CD4-positive, alpha-beta T cell treated with Interleukin-15 for 1 hour (primary cell): ENCODE data around the gene DDI1.

Experiments
- DNase-seq: peaks from one replicate; pipeline ENCODE4 v3.0.0-alpha.2; 2020

The DDI1 gene

DNA sequence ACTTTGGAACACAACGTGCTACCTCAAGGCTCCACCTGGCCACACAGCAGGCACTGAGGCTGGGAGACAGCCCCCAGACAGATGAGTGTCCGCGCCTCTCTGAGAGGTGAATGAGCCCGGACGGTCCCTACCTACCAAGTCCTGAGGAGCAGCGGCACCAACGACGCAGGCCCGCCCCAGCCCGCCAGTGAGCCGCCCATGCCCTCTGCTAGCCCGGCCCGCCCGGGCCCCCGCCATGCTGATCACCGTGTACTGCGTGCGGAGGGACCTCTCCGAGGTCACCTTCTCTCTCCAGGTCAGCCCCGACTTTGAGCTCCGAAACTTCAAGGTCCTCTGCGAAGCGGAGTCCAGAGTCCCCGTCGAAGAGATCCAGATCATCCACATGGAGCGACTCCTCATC, at the start of gene DDI1:
TSS of gene DDI1 (plus strand) at position 53 of the 400 bp plus-strand sequence. CDS start at position 236, 183 bp downstream.
- no peak for DNase-seq

DNA sequence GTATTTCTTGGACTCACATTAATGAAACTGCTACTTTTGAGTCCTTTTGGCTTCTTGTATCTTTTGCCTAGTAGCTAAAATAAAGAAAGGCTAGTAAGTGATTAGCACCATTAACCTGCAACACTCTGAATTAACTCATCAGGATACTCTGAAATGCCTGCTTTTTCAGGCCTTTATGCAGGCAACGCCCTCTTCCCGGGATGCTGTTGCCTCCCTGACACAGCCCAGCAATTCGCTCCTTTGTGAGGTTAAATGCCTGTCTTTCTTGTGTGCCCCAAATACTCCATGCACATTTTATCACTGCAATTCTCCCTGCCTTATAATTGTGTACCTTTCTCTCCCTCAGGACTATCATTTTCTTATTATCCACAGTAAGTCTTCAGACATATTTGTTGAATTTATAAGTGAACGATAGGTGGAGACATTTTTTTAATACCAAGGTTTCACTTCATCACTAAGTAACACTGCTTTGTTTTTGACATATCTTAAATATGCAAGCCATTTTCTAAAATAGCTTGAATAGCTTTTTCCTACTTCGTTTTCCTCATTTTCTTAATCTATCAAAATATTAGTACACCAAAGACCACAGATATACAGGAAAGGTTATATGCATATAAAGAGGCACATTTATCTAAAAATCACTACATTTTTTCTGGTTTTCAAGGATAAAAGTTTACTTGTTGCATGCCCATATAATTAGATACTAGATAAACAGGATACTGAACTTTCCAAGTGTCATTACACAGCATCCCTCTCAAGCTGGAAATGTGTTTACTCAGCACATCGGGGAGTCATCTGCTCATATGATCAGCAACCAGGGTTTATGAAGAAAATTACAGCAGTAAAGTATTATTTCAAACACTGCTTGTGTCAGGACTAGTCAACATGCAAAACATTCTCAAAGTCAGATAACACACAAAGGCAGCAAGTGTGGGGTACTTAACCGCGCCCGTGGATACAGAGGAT, 48.5 kb upstream of the DDI1 start:
- no peak for DNase-seq

DNA sequence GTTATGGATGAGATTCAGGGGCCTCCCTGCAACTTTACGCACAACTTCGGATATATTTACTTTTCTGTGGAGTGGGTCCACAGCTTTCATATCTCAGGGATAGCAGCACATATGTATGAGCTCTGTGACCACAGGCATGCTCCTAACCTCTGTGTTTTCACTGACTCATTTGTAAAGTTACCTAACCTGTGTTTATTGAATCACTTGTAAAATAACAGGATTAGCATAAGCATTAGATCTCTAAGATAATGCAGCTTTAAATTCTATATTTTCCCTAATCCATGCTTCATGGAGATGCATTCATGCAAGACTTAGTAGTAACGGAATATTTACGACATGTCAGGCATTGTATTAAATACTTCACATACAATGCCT, 47.9 kb upstream of the DDI1 start:
- DNase-seq, result no peak

DNA sequence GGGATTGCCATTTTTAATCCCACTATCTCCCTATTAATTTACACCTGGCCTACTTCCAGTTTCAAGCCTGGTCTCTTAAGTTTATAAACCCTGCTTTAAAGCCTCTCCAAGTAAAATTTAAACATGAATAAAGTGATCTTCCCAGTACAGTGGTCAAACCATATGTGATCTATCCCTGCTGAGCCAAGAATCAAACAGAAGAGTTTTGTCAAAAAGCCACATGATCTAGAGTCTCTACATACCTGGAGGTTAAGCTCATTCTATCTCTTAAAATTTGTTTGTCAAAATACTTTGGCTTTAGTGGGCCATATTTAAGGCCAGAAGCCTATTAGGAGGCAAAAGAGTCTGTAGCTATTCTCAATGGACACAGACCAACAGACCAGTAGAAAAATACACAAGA, 42.9 kb upstream of the DDI1 start:
- no peak for DNase-seq

DNA sequence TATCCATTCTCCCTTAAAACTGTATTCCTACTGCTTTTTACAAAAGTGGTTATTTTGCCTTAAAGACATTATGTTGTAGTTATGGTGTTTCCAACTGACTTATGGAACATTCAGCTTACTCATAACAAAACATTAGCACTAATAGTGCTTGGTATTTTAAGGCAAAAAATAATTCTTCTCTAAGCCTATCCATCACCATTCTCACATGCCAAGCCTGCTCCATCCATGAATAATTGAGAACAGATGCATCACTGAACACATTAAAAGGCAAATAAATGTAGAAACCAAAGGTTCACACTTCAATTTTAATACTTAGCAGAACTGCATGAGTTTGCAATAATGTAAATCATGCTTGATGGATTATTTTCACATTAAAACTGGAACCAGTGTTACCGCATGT, 42.3 kb upstream of the DDI1 start:
- DNase-seq, result no peak

DNA sequence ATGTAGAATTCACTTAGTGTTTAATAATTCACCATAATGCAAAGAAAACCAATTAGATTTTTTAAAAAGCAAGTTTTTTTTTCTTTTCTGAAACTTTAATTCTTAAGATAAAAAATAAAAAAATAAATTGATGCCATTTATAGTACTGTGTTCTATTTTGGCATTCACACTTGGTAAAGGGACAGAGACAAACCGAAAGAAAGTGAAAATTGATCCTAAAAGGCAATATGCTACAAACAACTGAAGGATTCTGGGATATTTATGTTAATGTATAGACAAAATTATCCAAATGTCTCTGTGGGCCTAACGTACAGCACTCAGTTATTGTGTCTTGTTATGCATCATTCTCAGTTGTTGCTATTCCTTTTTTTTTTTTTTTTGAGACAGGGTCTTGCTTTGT, 41.9 kb upstream of the DDI1 start:
- DNase-seq, result no peak

DNA sequence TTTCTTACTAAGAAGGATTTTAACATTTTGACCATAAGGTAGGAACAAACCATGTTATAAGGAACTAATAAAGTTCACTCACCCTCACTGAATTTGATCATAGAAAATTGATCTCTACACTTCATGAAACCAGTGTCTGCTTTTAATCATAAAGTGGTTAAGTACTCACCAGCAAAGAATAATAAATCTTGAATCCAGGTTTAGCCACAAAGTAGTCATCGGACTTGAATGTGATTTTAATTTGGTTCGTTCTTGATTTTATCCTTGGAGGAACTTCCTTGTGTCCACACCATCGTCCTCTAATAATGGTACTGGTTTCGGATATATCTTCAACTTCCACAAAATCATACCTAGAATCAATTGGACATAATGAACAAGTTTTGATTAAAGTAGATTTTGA, 40.5 kb upstream of the DDI1 start:
- DNase-seq, result no peak

DNA sequence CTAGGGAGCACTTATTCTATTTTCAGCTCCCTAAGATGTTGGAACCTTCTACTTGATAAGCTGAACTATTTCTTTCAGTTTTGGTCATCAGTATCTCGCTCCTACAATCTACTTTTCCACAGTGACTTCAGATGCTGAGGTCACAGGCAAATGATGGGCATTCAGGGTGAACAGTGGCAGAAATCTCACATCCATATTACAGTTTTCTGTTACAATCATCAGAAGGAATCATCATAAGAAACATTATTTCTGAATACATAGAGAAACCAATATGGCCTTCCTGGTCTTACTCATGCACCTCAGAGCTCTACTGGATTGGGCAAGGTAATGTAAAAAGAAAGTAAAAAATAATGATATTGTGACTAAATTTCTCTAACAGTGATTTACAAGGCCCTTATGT, 39.4 kb upstream of the DDI1 start:
- no peak for DNase-seq

DNA sequence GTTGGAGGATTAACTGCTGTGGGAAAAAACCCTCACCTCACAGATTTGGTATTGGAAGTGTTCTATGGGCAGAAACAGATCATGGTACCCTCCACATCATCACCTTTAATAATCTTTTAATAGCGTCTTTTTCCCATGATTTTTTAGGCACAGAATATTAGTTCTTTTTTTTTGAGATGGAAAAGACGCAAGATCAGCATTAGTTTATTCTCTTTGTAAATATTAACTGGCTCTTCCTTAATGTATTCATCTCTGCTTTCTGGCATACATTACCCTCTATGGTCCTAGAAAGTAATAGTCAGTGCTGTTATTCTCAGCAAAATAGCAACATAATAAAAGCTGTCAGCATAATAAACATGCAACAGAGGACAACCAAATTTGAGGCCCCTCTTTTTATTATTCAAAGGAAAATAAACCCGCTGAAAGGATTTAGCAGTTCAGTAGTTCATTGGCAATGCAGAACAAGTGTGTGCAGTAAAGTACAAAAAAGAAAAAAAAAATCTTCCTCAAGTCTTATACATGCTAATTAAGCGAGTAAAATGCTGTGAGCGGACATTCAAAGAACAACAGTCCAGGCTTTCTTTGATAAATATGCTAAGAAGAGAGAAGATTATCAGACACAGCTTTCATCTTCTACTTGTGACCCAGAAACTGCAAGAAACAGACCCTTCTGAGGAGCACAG, 37.5 kb upstream of the DDI1 start:
- no peak for DNase-seq

DNA sequence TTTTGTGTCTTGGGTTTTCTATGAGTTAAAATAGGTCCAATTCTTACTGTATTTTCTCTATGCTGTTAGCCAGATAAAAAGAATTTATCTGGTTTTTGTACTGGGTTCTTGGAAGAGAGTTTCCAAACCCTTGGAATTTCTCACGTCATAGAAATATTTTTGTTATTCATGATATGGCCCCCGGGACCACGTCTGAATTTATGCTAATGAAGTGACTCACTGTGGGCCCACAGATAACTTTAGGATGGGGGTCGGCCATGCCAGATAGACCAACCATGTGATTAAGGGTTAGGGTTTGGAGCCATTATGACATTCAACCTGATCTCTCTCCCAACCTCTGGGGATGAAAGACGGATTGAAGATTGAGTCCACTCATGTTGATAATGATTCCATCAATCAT, 35.6 kb upstream of the DDI1 start:
- DNase-seq, result no peak

DNA sequence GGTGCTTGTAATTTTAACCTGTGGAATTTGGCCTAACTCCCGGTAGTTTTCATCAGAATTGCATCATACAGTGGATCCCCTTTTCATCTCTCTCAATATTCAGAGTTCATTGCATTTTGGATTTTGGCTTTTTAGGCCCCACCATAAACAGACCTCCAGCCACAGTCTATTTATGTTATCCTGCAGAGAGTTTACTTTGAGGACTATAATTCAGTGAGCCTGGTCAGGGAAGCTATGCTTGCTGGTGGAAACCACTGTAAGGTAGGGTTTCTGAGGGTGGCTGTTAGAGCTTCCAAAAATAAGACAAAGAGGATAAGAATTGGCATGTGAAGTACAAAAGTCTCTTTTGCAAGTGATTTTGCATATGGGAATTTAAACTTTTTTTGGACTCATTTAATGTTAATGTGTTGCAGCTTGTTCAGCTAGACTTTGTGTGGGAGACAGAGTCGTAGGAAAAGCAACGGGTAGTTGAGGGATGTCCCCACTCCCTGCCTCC, 34.8 kb upstream of the DDI1 start:
- DNase-seq, result no peak

DNA sequence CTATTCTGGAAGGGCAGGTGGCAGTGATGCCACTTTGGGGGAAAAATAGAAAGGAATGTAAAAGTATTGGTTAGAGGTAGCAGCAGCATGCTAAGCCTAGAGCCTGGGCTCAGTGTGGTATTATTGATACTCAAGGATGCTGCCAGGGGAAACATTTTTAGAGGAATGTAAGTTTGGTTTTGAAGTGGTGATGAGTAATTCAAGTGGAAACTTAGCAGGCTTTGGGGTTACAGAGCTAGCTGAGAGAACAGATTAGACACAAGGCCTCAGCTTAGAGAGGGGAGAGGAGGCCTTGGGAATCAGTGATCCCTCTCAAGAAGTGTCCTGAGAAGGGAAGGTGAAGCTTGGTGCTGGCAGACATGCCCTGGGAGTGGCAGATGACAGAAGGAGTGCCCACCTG, 32.9 kb upstream of the DDI1 start:
- no peak for DNase-seq

DNA sequence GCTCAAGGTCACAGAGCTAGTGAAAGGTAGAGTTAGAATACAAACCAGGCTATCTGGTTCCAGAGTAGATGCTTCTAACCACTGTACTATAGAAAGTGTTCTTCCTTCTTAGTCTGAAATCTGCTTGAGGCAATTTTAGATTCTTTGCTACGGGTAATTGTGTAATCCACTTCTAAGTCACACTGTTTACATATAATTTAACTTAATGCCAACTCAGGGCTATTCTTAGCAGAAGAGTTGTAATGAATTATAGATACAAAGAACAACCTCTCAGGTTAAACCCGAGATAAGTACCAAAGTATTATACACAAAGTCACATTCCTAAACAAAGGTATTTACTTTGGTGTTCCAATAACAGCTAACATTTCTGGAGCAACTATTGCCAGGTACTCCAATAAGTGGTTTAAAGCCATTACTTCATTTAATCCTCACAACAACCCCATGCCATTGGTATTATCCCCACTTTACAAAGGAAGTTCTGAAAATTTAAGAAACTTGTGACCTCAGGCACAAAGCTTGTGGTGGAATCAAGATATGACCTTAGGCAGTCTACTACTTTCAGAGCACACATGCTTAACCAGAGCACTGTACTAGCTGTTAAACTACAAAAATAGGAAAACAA, 31.1 kb upstream of the DDI1 start:
- no peak for DNase-seq

DNA sequence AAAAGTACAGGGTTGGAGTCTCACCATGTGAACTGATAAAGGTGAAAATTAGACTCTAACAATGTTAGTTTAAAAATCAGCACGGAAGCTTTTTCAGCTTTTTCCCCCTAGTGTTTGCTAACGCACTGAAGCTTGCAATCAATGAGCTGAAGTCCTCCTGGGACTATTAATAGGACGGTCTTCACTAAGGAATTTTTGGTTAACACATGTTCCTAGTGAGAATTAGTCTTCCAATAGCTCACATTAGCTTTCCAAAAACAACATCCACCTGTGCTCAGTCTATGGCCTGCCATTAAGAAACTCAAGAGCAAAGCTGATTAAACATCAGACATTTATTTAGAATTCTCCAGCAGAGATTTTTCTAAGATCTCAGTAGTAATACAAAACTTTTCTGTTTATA, 26.7 kb upstream of the DDI1 start:
- no peak for DNase-seq

DNA sequence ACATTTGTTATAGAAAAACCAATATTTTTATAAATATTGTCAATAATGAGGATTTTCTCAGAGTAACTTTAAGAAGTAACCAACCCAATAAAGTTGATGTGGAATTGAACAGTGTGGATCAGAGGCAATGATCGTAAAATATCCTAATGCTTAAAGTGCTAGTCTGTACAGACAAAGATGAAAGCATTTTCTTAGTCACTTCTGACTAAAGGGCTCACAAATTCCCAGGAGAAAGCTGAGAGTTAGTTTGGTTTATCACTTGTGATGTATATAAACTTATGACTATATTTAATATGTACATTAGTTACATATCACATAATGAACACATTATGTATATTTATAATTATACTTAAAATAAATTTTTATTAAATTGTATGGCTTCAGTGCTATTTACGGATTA, 25.4 kb upstream of the DDI1 start:
- no peak for DNase-seq

DNA sequence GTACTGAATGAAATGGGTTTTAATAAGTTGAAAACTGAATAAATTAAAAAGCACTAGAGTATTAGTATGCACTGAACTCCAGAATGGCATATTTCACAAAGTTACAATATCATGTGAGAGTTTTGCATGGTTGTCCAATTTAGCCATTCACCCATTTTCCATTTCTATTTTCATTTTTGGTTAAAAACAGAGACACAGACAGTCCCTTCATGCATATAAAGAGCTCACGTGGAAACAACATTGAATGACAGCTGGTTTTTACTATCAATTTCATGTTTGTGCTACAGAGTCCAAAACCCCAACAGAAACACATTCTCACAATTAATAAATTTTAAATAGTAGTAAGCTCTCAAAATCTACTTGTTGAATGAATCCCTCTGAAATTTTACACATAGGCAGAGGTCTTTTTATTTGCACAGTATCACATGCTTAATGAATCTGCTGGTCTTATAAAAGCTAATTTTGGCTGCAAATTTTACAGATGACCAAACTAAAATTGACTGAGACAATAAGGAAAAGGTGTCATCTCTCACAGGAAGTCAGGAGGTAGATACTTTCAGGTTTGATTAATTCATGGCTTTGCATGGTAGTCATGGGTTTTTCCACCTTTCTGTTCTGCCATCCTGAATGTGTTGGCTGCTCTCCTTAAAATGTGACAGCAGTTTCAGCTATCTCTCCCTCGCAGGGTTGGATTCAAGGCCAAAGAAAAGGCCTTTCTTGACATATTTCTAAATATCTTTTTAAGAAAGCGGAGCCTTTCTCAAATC, 20.6 kb upstream of the DDI1 start:
- DNase-seq, result no peak

DNA sequence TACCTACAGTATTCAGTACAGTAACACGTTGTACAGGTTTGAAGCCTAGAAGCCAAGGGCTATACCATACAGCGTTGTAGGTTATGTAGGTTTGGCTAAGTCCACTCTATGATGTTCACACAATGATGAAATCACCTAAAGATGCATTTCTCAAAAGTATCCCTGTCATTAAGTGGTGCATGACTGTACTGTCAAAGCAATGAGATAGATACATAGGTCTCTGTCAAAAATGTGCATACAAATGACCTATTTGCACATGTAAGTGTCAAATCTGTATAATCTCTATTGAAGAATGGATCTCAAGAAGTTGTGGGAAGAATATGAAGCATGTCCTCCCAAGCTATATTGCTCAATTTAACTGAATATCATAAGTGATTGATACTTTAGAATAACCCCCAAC, 11.9 kb upstream of the DDI1 start:
- no peak for DNase-seq

DNA sequence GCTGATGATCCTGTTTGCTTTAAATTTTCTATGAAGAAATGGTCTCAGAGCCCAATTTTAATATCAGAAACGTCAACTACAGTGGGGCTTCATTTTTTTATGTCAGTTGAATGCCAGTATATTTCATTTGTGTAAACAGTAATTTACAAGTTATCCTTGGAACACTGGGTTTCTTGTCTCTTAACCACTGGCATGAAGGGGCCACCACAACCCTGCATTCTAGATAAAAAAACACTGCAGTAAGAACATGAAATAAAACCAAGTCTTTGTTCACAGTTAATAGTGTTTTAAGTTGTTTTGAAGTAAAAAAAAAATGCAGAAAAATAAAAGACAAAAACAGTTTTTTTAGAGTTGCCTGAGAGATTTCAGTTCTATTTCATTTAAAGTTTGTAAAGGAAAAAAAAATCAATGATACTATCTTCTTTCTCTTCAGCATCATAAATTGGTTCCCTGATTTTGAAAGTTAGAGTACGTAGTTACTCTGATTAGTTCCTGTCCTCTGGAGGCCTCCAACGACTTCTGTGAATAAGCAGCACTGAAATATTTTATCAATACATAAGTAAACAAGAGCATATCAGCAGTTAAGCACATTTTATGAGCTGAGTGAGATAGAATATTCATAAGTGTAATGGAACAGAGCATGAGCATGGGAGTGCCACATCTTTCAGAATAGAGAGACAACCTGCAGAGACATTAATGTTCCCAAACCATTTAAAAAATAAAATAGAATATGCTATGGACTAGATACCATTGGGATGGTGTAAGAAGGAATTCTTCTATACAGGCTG, 7.8 kb upstream of the DDI1 start:
- no peak for DNase-seq

DNA sequence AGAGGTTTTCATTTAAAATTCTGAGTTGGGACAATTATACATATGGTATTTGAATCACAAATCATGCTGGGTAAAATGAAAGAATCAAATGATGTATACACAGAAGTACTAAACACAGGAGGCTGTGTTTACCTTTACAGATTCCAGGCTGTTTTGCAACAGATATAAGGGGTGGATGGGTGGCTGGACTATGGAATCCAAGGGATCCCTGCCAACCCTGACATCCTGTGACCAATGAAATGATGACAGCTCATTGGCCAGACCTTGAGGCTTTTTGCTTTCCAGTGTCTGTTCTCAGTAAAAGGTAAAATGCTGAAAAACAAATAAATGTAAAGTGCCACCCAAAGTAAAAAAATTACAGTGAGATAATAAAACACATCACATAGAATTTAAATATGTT, 3.3 kb upstream of the DDI1 start:
- DNase-seq, result no peak

DNA sequence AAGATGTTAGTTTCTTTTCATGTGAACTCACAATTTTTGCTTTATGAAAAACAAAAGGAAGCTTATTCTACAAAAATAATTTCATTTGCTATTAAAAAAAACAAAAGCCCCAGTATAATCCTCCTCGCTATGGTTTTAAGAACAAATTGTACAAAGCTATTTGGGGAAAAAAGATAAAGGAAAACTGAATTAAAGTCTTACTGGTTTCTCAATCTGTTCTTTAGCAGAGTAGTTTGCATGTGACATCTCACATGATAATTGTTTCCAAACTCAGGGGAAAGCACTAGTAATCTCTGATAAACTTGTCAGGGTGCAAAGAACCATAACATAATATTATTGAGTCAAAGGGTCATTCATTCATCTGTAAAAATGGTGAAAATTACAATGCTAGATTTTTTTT, 2.9 kb upstream of the DDI1 start:
- no peak for DNase-seq

DNA sequence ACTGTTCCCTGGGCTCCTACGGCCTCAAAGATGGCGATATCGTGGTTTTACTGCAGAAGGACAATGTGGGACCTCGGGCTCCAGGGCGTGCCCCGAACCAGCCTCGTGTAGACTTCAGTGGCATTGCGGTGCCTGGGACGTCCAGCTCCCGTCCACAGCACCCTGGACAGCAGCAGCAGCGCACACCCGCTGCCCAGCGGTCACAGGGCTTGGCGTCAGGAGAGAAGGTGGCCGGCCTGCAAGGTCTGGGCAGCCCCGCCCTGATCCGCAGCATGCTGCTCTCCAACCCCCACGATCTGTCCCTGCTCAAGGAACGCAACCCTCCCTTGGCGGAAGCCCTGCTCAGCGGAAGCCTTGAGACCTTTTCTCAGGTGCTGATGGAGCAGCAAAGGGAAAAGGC, 555 bp downstream of the DDI1 start:
- DNase-seq, result no peak

DNA sequence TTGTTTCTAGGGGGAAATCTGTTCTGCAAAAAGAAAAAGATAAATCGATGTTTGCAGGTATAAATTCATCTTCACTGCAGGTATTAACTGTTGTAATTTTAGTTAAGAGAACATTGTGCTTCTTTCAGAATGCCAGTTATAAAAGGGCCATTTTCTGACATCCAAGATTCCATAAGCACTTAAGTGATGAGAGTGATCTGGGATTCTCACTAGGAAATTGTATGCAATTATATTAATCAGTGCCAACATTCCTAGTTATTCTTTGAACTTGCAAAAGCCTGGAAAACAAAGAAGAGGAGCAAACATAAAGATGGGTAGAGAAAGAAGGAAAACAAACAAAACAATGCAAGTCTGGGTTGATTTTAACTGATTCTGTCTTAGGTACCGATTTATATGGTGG, 5.4 kb downstream of the DDI1 start:
- no peak for DNase-seq
